GM21367 (cell line): ENCODE data around the gene IL17RE.
"Not testable (repeated sequence)": the region's sequence is repeated elsewhere in the genome, so short reads cannot be mapped to it uniquely, and the experiment has no call there.

Experiments
- ATAC-seq: cut with Tn5 transposase; IDR thresholded peaks from one replicate; pipeline ENCODE4 v1.9.1; 2021; ENCODE audit not compliant: unreplicated experiment

IL17RE gene, protein sequence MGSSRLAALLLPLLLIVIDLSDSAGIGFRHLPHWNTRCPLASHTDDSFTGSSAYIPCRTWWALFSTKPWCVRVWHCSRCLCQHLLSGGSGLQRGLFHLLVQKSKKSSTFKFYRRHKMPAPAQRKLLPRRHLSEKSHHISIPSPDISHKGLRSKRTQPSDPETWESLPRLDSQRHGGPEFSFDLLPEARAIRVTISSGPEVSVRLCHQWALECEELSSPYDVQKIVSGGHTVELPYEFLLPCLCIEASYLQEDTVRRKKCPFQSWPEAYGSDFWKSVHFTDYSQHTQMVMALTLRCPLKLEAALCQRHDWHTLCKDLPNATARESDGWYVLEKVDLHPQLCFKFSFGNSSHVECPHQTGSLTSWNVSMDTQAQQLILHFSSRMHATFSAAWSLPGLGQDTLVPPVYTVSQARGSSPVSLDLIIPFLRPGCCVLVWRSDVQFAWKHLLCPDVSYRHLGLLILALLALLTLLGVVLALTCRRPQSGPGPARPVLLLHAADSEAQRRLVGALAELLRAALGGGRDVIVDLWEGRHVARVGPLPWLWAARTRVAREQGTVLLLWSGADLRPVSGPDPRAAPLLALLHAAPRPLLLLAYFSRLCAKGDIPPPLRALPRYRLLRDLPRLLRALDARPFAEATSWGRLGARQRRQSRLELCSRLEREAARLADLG

GRCh38 chr3:9902372-9903237, at the start of gene IL17RE:
Gene IL17RE, plus strand, starts transcription at chr3:9902848. Its CDS starts 85 bp downstream, at chr3:9902933.
- ATAC-seq, result no peak

DNA sequence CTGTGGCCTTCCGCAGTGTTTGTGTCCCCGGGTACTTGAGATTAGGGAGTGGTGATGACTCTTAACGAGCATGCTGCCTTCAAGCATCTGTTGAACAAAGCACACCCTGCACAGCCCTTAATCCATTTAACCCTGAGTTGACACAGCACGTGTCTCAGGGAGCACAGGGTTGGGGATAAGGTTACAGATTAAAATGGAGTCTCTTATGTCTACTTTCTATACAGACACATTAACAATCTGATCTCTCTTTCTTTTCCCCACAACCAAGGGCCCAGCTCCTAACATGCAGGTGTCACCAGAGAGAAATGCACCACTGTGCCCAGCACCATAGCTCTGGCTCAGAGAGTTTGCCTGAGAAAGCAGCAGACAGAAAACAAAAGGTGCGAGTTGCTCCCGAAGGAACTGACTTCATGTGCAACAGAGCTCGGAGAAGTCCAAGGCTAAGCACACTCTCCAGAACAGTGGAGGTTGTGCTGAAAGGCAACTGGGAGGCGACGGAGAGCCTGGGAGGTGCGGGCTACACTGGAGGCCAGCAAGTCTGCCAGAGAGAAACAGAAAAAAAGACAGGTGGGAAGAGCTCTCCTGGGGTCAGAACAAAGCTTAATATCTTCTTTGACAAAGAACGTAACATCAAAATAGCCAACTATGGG, 48.2 kb upstream of the IL17RE start:
- ATAC-seq, result not testable (repeated sequence)

DNA sequence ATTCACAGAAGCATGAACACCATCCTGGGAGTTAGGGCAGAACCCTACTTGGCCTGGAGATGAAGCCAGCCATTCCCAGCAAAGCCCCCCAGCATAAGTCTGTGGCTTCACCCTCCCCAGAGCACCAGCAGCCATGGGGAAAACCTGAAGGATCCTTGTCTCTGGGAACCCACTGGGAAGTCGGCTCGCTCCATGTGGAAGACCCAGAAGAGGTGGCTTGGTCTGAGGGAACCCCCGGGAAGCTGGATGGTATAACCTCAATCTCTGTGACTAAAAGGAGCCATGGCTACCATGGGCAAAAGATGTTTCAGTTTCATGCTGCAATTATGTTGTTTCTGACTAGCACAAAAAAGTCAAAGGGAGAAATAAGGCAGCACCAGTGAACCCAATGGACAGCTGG, 47.1 kb upstream of the IL17RE start:
- no peak for ATAC-seq

GRCh38 chr3:9859530-9860025, 43.1 kb upstream of the IL17RE start:
- no peak for ATAC-seq

GRCh38 chr3:9861201-9861600, 41.4 kb upstream of the IL17RE start:
- ATAC-seq, result no peak

DNA sequence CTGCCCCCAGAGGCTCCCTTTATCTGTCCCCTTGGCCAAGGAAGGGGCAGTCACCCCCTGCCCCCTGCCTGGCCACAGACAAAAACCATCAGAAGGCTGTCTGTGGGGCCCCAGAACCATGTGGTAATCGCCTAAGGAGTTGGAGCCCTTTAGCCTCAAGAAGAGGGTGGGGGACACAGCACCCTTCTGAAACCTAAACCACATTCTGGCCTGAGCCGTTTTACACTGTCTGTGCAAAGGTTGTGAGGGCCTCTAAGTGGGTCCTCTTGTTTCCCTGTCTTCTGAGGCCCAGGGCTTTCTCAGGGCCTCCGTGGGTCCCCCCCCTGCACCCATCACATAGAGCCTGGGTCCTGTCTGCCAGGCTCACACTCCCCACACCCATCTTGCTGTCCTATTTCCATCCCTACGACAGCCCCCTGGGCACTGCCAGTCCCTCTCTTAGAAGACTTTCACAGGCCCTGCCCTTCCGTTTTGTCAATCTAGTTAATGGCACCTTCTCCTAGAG, 41.0 kb upstream of the IL17RE start:
- ATAC-seq, result no peak

DNA sequence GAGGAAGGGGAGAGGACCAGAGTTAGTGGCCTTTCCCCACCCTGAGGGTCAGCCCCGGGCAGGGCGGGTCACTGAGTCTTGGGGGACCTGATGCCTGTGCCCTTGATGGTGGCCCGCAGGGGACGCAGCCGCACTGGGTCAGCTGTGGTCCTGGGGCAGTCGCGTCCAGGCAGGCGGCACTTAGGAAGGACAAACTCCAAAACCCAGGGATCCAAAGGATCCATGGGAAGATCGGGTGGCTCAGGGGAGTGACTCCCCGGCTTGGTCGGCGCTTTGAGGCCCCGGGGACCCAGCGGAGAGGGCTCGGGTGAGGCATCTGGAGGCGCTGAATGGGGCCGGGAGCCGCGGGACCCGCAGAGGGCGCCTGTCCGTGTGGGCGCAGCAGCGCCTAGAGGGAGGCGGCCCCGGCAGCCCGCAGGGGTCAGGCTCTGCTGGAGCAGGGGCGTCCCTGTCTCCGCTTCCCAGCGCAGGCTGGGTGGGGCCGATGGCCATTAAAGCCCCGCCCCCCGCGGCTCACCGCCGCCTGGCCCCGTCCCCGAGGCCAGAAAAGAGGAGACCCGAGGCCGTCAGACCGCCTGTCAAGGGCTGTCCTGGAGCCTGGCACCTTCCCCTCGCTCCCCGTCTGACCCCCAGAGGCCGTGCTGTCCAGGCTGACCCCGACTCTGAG, 40.1 kb upstream of the IL17RE start:
- ATAC-seq, result no peak

DNA sequence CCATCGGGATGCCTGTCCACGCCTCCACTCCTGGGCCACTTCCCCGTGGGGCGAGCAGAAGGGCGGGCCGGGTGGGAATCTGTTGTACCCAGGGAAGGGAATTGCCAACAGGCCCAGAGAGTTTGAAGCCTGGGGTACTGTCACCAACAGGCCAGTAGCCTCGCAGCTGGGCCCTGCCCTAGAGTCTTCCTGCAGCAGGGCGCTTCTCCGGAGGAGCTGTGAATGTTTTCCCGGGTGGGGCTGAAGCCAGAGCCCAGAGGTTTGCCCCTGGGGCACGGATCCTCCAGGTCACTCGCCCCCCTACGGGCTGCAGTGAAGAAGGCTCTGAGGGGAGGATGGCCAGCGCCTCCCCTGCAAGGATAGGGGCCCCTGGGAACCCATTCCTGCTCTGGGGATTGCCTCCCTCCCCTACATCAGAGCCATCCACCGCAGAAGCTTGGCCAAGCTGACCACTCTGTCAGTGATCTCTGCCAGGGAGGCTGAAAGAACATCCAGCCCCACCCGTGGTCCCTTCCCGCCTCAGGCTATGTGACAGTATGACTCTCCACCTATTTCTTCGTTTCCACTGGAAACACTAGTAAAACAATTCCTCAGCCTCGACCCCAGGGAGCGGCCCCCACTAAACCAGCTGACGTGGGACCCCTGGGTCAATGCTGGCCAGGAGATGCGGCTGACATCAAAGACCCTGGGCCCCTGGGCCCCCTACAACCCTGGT, 39.4 kb upstream of the IL17RE start:
- ATAC-seq, result no peak

DNA sequence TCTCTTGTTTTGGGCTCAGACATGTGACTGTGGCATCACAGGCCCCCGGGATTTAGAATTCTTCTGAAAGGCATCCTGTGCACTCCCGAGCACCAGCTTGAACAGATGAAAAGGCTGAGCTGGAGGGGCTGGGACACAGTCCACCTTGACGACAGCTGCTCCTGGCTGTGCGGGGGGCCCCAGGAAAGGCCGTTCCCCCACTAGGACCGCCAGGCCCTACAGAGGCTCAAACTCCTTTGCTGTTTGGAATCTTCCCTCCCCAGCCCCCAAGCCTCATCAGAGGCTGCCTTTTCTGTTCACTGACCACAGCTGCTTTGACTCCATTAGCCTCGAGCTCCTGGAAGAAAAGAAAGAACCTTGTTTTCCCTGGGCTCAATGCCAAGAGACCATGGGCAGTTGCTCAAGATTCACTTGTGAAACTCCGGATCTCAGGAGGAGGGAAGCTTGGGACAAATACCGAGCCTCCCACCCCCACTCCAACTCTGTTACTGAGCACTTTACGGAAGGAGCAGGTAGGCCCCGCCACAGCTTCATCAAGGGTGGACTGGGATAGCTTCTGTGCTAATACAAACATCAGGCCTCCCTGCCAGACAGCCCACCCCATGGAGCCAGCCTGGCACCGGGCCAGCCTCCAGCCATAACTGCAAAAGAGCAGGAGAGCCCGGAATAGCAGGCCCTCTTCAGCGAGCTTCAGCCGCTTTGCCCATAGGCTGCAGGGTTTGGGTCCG, 38.3 kb upstream of the IL17RE start:
- no peak for ATAC-seq

DNA sequence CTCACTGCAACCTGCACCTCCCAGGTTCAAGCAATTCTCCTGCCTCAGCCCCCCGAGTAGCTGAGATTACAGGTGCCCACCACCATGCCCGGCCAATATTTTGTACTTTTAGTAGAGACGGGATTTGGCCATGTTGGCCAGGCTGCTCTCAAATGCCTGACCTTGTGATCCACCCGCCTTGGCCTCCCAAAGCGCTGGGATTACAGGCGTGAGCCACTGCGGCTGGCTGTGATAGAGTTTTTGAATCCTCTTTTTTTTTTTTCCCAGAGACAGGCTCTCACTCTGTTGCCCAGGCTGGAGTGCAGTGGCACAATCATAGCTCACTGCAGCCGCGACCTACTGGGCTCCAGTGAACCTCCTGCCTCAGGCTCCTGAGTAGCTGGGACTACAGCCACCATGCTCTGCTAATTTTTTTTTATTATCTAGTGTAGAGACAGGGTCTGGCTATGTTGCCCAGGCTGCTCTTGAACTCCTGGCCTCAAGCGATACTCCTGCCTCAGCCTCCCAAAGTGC, 37.5 kb upstream of the IL17RE start:
- not testable (repeated sequence) for ATAC-seq

GRCh38 chr3:9866639-9867038, 36.0 kb upstream of the IL17RE start:
- no peak for ATAC-seq

- ATAC-seq, result no peak
Observed at GRCh38 chr3:9867106-9867505, 35.5 kb upstream of the IL17RE start.

DNA sequence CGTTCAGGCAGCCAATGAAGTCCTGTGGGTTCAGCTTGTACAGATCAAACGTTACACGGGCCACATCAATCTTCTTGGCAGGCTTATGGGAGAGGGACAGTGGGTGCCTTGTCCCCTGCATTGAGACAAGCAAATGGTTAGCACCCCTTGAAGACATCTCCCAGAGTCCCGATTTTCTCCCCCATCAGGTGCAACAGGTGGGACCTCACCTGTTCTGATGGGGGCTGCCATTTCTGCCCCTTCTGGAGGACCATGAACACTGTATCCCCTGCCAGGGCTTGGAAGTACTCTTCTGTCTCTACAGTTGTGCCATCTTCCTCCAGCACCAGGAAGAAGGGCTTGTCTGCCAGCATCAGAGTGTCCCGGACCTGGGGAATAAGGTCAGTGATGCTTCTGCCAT, 32.7 kb upstream of the IL17RE start:
- no peak for ATAC-seq

- no peak for ATAC-seq
Observed at GRCh38 chr3:9870978-9871377, 31.7 kb upstream of the IL17RE start.

- ATAC-seq, result not testable (repeated sequence)
Observed at GRCh38 chr3:9872067-9872466, 30.6 kb upstream of the IL17RE start.

- ATAC-seq, result no peak
Observed at GRCh38 chr3:9875448-9875847, 27.2 kb upstream of the IL17RE start.

DNA sequence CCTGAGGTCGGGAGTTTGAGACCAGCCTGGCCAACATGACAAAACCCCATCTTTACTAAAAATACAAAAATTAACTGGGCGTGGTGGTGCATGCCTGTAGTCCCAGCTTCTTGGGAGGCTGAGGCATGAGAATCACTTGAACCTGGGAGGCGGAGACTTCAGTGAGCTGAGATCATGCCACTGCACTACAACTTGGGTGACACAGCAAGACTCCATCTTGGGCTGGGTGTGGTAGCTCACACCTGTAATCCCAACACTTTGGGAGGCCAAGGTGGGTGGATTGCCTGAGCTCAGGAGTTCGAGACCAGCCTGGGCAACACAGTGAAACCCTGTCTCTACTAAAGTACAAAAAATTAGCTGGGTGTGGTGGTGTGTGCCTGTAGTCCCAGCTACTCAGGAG, 26.4 kb upstream of the IL17RE start:
- ATAC-seq, result not testable (repeated sequence)

- ATAC-seq, result no peak
Observed at GRCh38 chr3:9876991-9877390, 25.7 kb upstream of the IL17RE start.

GRCh38 chr3:9878700-9879099, 23.9 kb upstream of the IL17RE start:
- ATAC-seq, result no peak
